Choroid plexus epithelial cell (primary cell): Measurements from ENCODE around the gene MYLK.

Experiments used
- DNase-seq: peaks from one replicate; pipeline ENCODE4 v3.0.0-alpha.2; 2010; ENCODE audit warnings: low read depth
- H3K4me3 ChIP-seq: 2 replicates; pipeline ENCODE4 v1.5.1; 2011; ENCODE audit warnings: low read depth, mild to moderate bottlenecking, control low read depth, low read length, moderate library complexity
- TF ChIP-seq, protein P1 (sequence below): conservative IDR thresholded peaks from 2 replicates; pipeline ENCODE4 v1.5.1; 2011; ENCODE audit warnings: low read depth, mild to moderate bottlenecking, control low read depth, inconsistent platforms, low read length, moderate library complexity

Gene MYLK

GRCh38 chr3:123644358-123644757 is 239.8 kb downstream of the MYLK start:
- DNase-seq, result no peak
- TF ChIP-seq, protein P1, sequence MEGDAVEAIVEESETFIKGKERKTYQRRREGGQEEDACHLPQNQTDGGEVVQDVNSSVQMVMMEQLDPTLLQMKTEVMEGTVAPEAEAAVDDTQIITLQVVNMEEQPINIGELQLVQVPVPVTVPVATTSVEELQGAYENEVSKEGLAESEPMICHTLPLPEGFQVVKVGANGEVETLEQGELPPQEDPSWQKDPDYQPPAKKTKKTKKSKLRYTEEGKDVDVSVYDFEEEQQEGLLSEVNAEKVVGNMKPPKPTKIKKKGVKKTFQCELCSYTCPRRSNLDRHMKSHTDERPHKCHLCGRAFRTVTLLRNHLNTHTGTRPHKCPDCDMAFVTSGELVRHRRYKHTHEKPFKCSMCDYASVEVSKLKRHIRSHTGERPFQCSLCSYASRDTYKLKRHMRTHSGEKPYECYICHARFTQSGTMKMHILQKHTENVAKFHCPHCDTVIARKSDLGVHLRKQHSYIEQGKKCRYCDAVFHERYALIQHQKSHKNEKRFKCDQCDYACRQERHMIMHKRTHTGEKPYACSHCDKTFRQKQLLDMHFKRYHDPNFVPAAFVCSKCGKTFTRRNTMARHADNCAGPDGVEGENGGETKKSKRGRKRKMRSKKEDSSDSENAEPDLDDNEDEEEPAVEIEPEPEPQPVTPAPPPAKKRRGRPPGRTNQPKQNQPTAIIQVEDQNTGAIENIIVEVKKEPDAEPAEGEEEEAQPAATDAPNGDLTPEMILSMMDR, result no peak
- H3K4me3 ChIP-seq, result no peak overlapping the region

DNA sequence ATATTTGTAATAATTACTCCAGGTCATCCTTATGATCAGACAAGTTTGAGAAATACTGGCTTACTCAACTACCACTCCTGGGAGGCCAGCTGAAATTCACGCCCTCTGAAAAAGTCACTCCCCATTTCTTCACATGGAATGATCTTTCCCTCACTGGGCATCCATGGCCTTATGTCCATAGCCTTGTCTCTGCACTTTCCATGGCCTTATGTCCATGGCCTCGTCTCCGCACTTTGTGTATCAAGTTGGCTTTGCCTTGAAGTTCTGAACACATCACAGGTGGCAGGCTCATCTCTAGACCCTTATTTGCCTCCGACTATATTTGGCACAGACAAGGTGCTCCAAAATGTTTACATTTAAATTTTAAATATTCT is 241.2 kb downstream of the MYLK start:
- no peak for DNase-seq
- no peak overlapping the region for H3K4me3 ChIP-seq
- TF ChIP-seq, protein P1, result no peak

GRCh38 chr3:123642182-123642956 is 241.8 kb downstream of the MYLK start:
- no peak overlapping the region for H3K4me3 ChIP-seq
- peak; percentile 97 for DNase-seq
- TF ChIP-seq, protein P1, result peak; percentile 93

GRCh38 chr3:123641505-123641904 is 242.6 kb downstream of the MYLK start:
- no peak for DNase-seq
- H3K4me3 ChIP-seq, result no peak overlapping the region
- TF ChIP-seq, protein P1, result no peak

- TF ChIP-seq, protein P1, result no peak
- no peak overlapping the region for H3K4me3 ChIP-seq
- DNase-seq, result peak; percentile 55
Measured at GRCh38 chr3:123640740-123641462, 243.2 kb downstream of the MYLK start.

DNA sequence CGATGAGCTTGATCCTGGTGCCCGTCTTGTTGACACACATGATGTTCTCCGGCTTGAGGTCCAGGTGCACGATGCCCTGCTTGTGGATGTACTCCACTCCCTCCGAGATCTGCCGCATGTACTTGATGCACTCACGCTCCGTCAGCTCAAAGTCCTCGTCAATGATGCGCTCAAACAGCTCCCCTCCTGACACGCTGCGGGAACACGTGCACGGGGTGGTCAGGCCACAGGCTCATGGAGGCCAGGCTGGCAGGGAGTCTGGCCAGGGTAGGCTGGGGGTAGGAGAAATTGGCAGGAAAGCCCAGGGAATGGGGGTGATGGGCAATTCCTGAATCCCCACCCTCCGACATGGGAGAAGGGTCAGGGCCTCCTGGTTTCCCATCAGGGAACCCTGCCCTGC is 243.8 kb downstream of the MYLK start:
- TF ChIP-seq, protein P1, result no peak
- no peak for DNase-seq
- no peak overlapping the region for H3K4me3 ChIP-seq
